H1 (cell line): Measurements from ENCODE around the gene CAMTA1. TPM values are rescaled to one million over a fixed set of nuclear protein-coding genes. Genes with fewer than 3 reads are reported as not detected.

Experiments
- CTCF ChIA-PET: fragments of 300-600 bp; sonication (Branson Sonifier 250); formaldehyde crosslinking; loops from one replicate; lab custom pipeline; 2021; ENCODE audit not compliant: partially characterized antibody; lab: Charles Lee
- POLR2A ChIA-PET: fragments of 300-600 bp; sonication (Branson Sonifier 250); formaldehyde crosslinking; loops from one replicate; lab custom pipeline; 2021; ENCODE audit warnings: inconsistent platforms; ENCODE audit not compliant: partially characterized antibody; lab: Charles Lee
- DNase-seq, 2 experiments: peaks; one replicate each; pipeline versions ENCODE4 v3.0.0 to v3.0.0-alpha.2; 2010 to 2022; ENCODE audit warnings: low spot score in 2 of 2, low read depth in 1 of 2, mixed read lengths in 1 of 2
- FAIRE-seq: peaks from 2 replicates; lab custom pipeline; 2011; peaks lifted over from hg19 to GRCh38; lab: Jason Lieb, UNC
- H2AFZ ChIP-seq: 2 replicates; pipeline ENCODE4 v1.8.1; 2012; ENCODE audit warnings: low read length, inconsistent platforms
- H2AK5ac ChIP-seq: 2 replicates; pipeline ENCODE4 v1.6.1; 2013; ENCODE audit warnings: low read depth, low read length
- H2BK120ac ChIP-seq: replicated peaks from 2 replicates; pipeline ENCODE3; 2013; ENCODE audit warnings: low read depth, low read length, inconsistent platforms
- H2BK12ac ChIP-seq: 2 replicates; pipeline ENCODE4 v1.6.1; 2013; ENCODE audit warnings: low read depth, low read length
- H2BK15ac ChIP-seq: 2 replicates; pipeline ENCODE4 v1.6.1; 2013; ENCODE audit warnings: low read length
- H2BK20ac ChIP-seq: 2 replicates; pipeline ENCODE4 v1.6.1; 2013; ENCODE audit warnings: low read length
- H2BK5ac ChIP-seq: 2 replicates; pipeline ENCODE4 v1.6.1; 2013; ENCODE audit warnings: low read depth, low read length
- H3K14ac ChIP-seq: 2 replicates; pipeline ENCODE4 v1.6.1; 2013; ENCODE audit warnings: inconsistent platforms; ENCODE audit not compliant: insufficient read length
- H3K18ac ChIP-seq: 2 replicates; pipeline ENCODE4 v1.6.1; 2013; ENCODE audit warnings: low read length; ENCODE audit errors: extremely low read depth
- H3K23ac ChIP-seq: 2 replicates; pipeline ENCODE4 v1.6.1; 2013; ENCODE audit warnings: inconsistent platforms; ENCODE audit not compliant: insufficient read length
- H3K23me2 ChIP-seq: 2 replicates; pipeline ENCODE4 v1.6.1; 2013; ENCODE audit warnings: low read depth, low read length
- H3K27ac ChIP-seq: 2 replicates; pipeline ENCODE4 v1.6.1; 2011; ENCODE audit warnings: low read depth, low read length, inconsistent platforms
- H3K27me3 ChIP-seq, 4 experiments: replicated peaks in 1 of 4; 1 replicate in 1 of 4; 2 replicates in 3 of 4; pipeline versions ENCODE4 v1.6.1 to v1.8.1; 2011 to 2013; ENCODE audit warnings: low read length in 3 of 4, mild to moderate bottlenecking in 3 of 4, inconsistent platforms in 2 of 4, mixed read lengths in 2 of 4, moderate library complexity in 1 of 4; ENCODE audit not compliant: control insufficient read depth in 3 of 4, insufficient read depth in 3 of 4; ENCODE audit errors: extremely low read depth in 1 of 4
- H3K36me3 ChIP-seq, 4 experiments: 2 replicates each; pipeline versions ENCODE4 v1.6.1 to v1.8.1; 2011 to 2013; ENCODE audit warnings: mild to moderate bottlenecking in 4 of 4, low read length in 3 of 4, moderate library complexity in 2 of 4, control low read depth in 1 of 4, inconsistent platforms in 1 of 4; ENCODE audit not compliant: insufficient read depth in 4 of 4, control insufficient read depth in 2 of 4
- H3K4ac ChIP-seq: replicated peaks from 2 replicates; pipeline ENCODE3; 2013; ENCODE audit warnings: low read length, low read depth, mixed read lengths, inconsistent platforms; ENCODE audit not compliant: insufficient read length
- H3K4me1 ChIP-seq, 4 experiments: replicated peaks in 1 of 4; 1 replicate in 1 of 4; 2 replicates in 3 of 4; pipeline versions ENCODE4 v1.6.1 to v1.8.1; 2011 to 2013; ENCODE audit warnings: low read length in 3 of 4, inconsistent platforms in 2 of 4, mixed read lengths in 1 of 4; ENCODE audit not compliant: insufficient read depth in 4 of 4, control insufficient read depth in 3 of 4
- H3K4me2 ChIP-seq, 2 experiments: 2 replicates each; pipeline versions ENCODE4 v1.6.1 to v1.8.1; 2011 to 2013; ENCODE audit warnings: low read depth in 2 of 2, low read length in 2 of 2, control low read depth in 1 of 2, inconsistent platforms in 1 of 2, mild to moderate bottlenecking in 1 of 2; ENCODE audit not compliant: insufficient read depth in 1 of 2
- H3K4me3 ChIP-seq, 4 experiments: fragments of 200-600, 300-600 bp in 1 of 4; sonication (generic), shearing (Covaris generic), sonication (Bioruptor Twin) in 1 of 4; 2 replicates each; pipeline versions ENCODE4 v1.5.1 to v1.8.1; 2011 to 2016; ENCODE audit warnings: low read length in 4 of 4, low read depth in 3 of 4, control low read depth in 2 of 4, inconsistent platforms in 2 of 4, mild to moderate bottlenecking in 2 of 4, mixed read lengths in 1 of 4, moderate library complexity in 1 of 4; ENCODE audit not compliant: insufficient read depth in 2 of 4; ENCODE audit errors: extremely low read depth in 1 of 4
- H3K56ac ChIP-seq: replicated peaks from 2 replicates; pipeline ENCODE3; 2013; ENCODE audit warnings: low read depth, mild to moderate bottlenecking, mixed read lengths, low read length, inconsistent platforms; ENCODE audit not compliant: insufficient read length
- H3K79me1 ChIP-seq: 2 replicates; pipeline ENCODE4 v1.6.1; 2013; ENCODE audit warnings: low read depth, low read length, control low read depth
- H3K79me2 ChIP-seq, 2 experiments: 2 replicates each; pipeline versions ENCODE4 v1.6.1 to v1.8.1; 2012 to 2013; ENCODE audit warnings: low read length in 2 of 2, mild to moderate bottlenecking in 2 of 2, inconsistent platforms in 1 of 2; ENCODE audit not compliant: insufficient read depth in 2 of 2, control insufficient read depth in 1 of 2
- H3K9ac ChIP-seq, 4 experiments: replicated peaks in 1 of 4; 1 replicate in 1 of 4; 2 replicates in 3 of 4; pipeline versions ENCODE4 v1.6.1 to v1.8.1; 2011 to 2013; ENCODE audit warnings: low read depth in 3 of 4, low read length in 3 of 4, control low read depth in 2 of 4, mild to moderate bottlenecking in 2 of 4, moderate library complexity in 2 of 4, inconsistent platforms in 1 of 4; ENCODE audit errors: extremely low read depth in 1 of 4
- H3K9me3 ChIP-seq, 2 experiments: 2 replicates each; pipeline versions ENCODE4 v1.6.1 to v1.8.1; 2012 to 2013; ENCODE audit warnings: mild to moderate bottlenecking in 2 of 2, moderate library complexity in 2 of 2, control low read depth in 1 of 2, inconsistent platforms in 1 of 2, low read depth in 1 of 2, low read length in 1 of 2, mixed read lengths in 1 of 2; ENCODE audit not compliant: insufficient read depth in 2 of 2
- H4K20me1 ChIP-seq, 2 experiments: replicated peaks in 1 of 2; 2 replicates each; pipeline versions ENCODE3 to v1.8.1; 2011 to 2013; ENCODE audit warnings: inconsistent platforms in 2 of 2, low read length in 2 of 2, mild to moderate bottlenecking in 1 of 2; ENCODE audit not compliant: insufficient read depth in 2 of 2, control insufficient read depth in 1 of 2
- H4K5ac ChIP-seq: 2 replicates; pipeline ENCODE4 v1.6.1; 2013; ENCODE audit warnings: low read length, low read depth, mixed read lengths, inconsistent platforms; ENCODE audit not compliant: insufficient read length
- H4K8ac ChIP-seq: 2 replicates; pipeline ENCODE4 v1.8.0; 2013; ENCODE audit warnings: mild to moderate bottlenecking, moderate library complexity, low read length, inconsistent platforms; ENCODE audit not compliant: insufficient read depth; ENCODE audit errors: extremely low read depth
- H4K91ac ChIP-seq: replicated peaks from 2 replicates; pipeline ENCODE3; 2013; ENCODE audit warnings: low read length, mixed read lengths, inconsistent platforms; ENCODE audit not compliant: insufficient read length
- ATF3 ChIP-seq: IDR thresholded peaks from 2 replicates; pipeline ENCODE4 v1.6.1; 2011; ENCODE audit warnings: low read depth, mild to moderate bottlenecking, low read length; ENCODE audit not compliant: insufficient read depth
- BRCA1 ChIP-seq: IDR thresholded peaks from 2 replicates; pipeline ENCODE4 v1.6.1; 2012; ENCODE audit warnings: low read depth, low read length, improper control_type of control experiment
- CTCF ChIP-seq, 3 experiments: IDR thresholded peaks; 1 replicate in 2 of 3; 2 replicates in 1 of 3; pipeline versions ENCODE4 v1.5.1 to v1.6.1; 2011; ENCODE audit warnings: low read length in 3 of 3, mild to moderate bottlenecking in 3 of 3, inconsistent platforms in 2 of 3, low read depth in 1 of 3, moderate library complexity in 1 of 3; ENCODE audit not compliant: insufficient read depth in 1 of 3; ENCODE audit errors: control extremely low read depth in 1 of 3
- HDAC6 ChIP-seq: IDR thresholded peaks from one replicate; pipeline ENCODE4 v1.7.1; 2012; ENCODE audit warnings: low read depth, mild to moderate bottlenecking, inconsistent platforms, low read length, moderate library complexity
- JUN ChIP-seq: IDR thresholded peaks from 2 replicates; pipeline ENCODE4 v1.6.1; 2011; ENCODE audit warnings: low read depth, mild to moderate bottlenecking, improper control_type of control experiment, low read length
- KDM4A ChIP-seq: IDR thresholded peaks from one replicate; pipeline ENCODE4 v1.7.1; 2012; ENCODE audit warnings: low read depth, mild to moderate bottlenecking, moderate library complexity, low read length, inconsistent platforms; ENCODE audit not compliant: severe bottlenecking
- MAFK ChIP-seq: IDR thresholded peaks from 2 replicates; pipeline ENCODE4 v1.6.1; 2012; ENCODE audit warnings: low read depth, mild to moderate bottlenecking, improper control_type of control experiment, low read length
- SUZ12 ChIP-seq: fragments of 200-600 bp; sonication (generic); IDR thresholded peaks from 2 replicates; pipeline ENCODE4 v1.6.1; 2012; ENCODE audit warnings: mild to moderate bottlenecking, inconsistent platforms, low read length, moderate library complexity, mixed read lengths
- WGBS, 2 experiments: shearing (Covaris generic) in 1 of 2; methylation state at CpG; one replicate each; pipeline versions ENCODE4 v1.1.6 to v1.1.7; 2013 to 2015; ENCODE audit warnings: low lambda C conversion rate in 2 of 2, mixed read lengths in 2 of 2, inconsistent platforms in 1 of 2, low coverage in 1 of 2, missing lambda C conversion rate in 1 of 2; ENCODE audit not compliant: insufficient replicate concordance in 2 of 2, insufficient coverage in 1 of 2, insufficient read length in 1 of 2; ENCODE audit errors: extremely low coverage in 1 of 2, missing lambda C conversion rate in 1 of 2; 5-methylcytosine and 5-hydroxymethylcytosine counted together
- polyA plus RNA-seq, 7 experiments: library from polyadenylated mRNA; depleted of rRNA in 3 of 7; stranded (reverse) in 5 of 7; unstranded in 2 of 7; fragments of >200 nt in 5 of 7; fragments of 200-250 nt in 2 of 7; gene quantifications; 1 replicate in 5 of 7; 2 replicates in 1 of 7; 4 replicates in 1 of 7; pipeline versions ENCODE4 v1.2.1 to v1.2.3, GENCODE V29; 2011 to 2013; ENCODE audit warnings: missing spikeins in 2 of 7, mixed read lengths in 2 of 7
- total RNA-seq: library from RNA; stranded (reverse); fragmentation: NEBNext Ultra II Directional; extraction: Animal tissue kit (Norgen Biotek cat#: 25700); gene quantifications from 2 replicates; pipeline ENCODE4 v1.2.1, GENCODE V29; 2021

The CAMTA1 gene
- total and polyA plus RNA-seq, 2 of the 8 experiments (the other 6 are each of a cell fraction or from before 2014, with no cell fraction given) = 65.0 to 119 TPM

- H3K27ac ChIP-seq = no peak overlapping the region
- TF ChIP-seq MAFK (no peak), BRCA1 (no peak), JUN (no peak), KDM4A (no peak), SUZ12 (no peak), CTCF (IDR thresholded peaks at IDR 0.05; ENCODE audit: control extremely low read depth in 1 of 3, insufficient read depth in 1 of 3, low read depth in 1 of 3, low read length in 3 of 3) (no peak), ATF3 (no peak), HDAC6 (no peak)
- TF ChIP-seq, all 59 proteins: peak for 0
- Histone ChIP-seq H2BK5ac (no peak overlapping the region), H3K18ac (no peak overlapping the region), H3K79me1 (no peaks in the 10 kb centered on the region), H3K79me2 (no peaks in the 10 kb centered on the region), H3K4me1 (no peaks in the 10 kb centered on the region), H3K9ac (no peak overlapping the region), H4K91ac (no peak overlapping the region), H4K5ac (no peak overlapping the region), H3K56ac (no peak overlapping the region), H3K4ac (no peak overlapping the region), H2BK20ac (no peak overlapping the region), H4K20me1 (no peaks in the 10 kb centered on the region), H3K14ac (no peak overlapping the region), H2BK15ac (no peak overlapping the region), H2AK5ac (no peak overlapping the region), H3K4me3 (no peak overlapping the region), H2BK12ac (no peak overlapping the region), H3K23me2 (no peaks in the 10 kb centered on the region), H3K23ac (no peak overlapping the region), H3K4me2 (no peak overlapping the region), H2AFZ (no peak overlapping the region), H4K8ac (no peak overlapping the region), H3K9me3 (no peaks in the 10 kb centered on the region), H3K36me3 (no peaks in the 10 kb centered on the region), H3K27me3 (no peaks in the 10 kb centered on the region), H2BK120ac (no peak overlapping the region)
- POLR2A ChIA-PET = no interaction called here
- CTCF ChIA-PET = interaction anchor here (0.6 to 1.6 kb wide), 9 partner anchors 15 to 899 kb away, joined by 3 to 5 read pairs (median 3); no protein-coding TSS in a partner anchor
- 85% methylated on average over 3 of the region's 3 CpGs; no CpG with 5 or more reads in 1 of the 2 experiments for WGBS, 2 experiments
- DNase-seq = no peak
- no peak for FAIRE-seq
Measured at GRCh38 chr1:7617826-7618225, 832.6 kb downstream of the CAMTA1 start.
